NCI-H187 (cell line): ENCODE results near the gene OGDHL.
"Not testable (repeated sequence)": the region's sequence is repeated elsewhere in the genome, so short reads cannot be mapped to it uniquely, and the experiment has no call there.

Experiments used
- DNase-seq, 2 experiments: peaks; one replicate each; lab custom pipeline; 2025; lab: John Stamatoyannopoulos, UW

OGDHL gene

DNA sequence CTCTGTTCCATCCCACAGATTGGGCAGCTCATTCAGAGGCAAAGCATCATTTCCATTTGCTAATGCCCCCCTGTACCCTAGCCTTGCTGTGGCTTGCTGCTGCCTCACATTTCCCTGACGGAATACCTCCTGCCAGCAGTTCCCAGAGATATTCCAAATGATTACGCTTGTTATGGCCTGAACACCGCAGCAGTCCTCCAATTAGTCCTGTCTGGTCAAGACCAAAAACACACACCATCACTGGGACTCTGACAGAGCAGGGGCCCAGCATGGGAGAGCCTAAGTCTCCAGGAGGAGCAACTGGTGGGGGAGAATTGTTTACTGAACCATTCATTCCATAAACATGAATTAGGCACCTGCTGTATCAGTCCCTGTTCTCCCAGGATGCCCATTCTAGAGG is 6.1 kb downstream of the OGDHL start:
- DNase-seq = no peak

DNA sequence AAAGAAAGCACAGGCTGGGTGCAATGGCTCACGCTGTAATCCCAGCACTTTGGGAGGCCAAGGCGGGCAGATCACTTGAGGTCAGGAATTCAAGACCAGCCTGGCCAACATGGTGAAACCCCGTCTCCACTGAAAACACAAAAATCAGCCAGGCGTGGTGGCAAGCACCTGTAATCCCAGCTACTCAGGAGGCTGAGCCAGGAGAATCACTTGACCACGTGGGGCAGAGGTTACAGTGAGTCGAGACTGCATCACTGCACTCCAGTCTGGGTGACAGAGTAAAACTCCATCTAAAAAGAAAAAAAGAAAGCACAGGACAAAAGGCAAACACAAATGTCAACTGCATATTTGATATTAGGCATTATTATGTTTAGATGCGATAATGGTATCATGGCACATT is 7.2 kb downstream of the OGDHL start:
- not testable (repeated sequence) for DNase-seq

DNA sequence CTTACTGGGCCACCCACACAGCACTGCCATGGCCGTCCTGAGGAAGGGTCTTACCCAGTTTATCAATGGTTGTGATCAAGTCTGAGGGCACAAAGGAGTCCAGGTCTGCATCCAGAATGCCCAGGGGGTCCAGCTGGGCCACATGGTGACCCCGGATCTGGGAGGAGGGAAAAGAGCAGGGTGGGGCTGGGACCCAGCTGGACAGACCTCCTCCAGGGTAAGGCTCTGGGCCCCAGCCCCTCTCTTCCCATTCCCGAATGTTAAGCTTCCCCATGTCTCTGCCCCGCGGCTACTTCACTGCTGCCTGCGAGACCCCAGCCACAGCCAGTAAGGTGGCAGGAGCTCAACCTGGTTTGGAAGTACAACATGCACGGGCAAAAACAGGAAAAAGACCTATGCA is 9.5 kb downstream of the OGDHL start:
- no peak for DNase-seq

DNA sequence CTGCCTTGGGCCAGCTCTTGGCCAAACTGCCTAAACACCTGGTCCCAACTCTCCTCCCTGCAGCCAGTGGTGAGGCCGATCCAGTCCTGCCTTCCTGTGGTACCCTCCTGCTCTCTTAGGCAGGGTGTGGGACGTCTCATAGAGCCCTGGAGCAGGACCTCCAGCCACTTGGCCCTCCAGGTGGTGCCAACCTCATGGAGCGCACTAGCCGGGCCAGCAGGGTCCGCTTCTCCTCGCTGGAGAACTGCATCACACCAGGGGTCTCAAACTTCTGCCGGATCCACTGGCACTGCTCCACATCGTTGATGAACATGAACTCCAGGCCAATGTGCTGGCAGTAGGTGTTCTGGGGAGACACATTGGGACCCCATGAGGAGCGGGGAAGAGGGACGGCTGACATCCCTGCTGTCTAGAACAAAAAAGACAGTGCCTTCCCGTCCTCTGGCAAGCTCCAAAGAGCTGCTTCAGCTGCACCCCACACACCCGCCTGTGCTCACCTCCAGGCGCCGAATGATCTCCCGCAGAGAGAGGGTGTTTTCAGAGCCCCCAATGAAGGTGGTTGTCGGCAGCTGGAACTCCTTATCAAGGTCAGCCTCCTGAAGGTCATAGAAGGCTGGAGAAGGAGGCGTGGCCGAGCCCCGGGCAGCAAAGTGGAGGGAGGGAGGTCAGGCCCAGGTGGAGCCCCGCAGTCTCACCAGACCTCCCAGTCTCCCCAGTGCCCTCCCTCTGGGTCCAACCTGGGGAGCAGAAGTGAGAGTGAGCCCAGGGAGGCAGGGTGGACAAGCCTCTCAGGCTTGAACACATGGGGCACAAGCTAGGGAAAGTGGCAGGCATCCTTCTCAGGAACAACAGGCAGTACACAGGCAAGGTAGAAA is 10.2 kb downstream of the OGDHL start:
- no peak for DNase-seq

DNA sequence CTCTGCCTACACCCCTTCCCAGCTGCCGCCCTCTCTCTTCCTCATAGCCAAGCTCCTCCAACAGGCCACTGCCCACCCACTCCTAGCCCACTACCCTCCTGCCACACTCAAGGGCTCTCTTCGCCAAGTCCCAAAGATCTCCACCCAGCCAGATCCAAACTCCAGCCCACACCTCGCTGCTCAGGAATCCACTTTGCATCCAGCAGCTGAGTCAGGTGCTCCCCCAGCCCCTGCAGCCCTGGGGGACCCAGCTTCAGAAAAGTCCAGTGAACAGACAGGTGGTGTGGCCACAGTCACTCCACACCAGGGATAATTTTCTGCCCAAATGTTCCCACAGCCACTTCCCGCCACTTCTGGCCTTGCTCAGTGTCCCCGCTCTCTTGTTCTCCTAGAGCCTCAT is 10.9 kb downstream of the OGDHL start:
- no peak for DNase-seq

DNA sequence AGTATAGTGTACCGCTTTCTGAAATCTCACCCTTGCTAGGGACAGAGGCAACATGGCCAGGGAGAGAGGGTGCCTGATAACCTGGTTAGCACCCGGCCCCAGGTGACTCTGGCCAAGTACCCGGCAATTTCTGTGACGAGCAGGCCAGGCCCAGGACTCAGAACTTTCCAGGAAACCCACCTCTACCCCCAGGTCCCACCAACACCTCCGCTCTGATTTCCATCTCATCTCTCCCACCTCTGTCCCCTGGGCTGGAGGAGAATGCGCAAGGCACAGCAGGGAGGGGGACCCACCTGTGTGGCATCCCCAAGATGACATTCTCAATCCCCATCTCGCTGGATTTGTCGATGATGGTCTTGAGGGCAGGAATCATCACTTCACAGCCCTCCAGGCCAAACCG is 11.6 kb downstream of the OGDHL start:
- DNase-seq = no peak

GRCh38 chr10:49749556-49750491 is 12.3 kb downstream of the OGDHL start:
- DNase-seq = no peak

- DNase-seq = no peak
Measured at GRCh38 chr10:49749144-49749543, 13.0 kb downstream of the OGDHL start.

DNA sequence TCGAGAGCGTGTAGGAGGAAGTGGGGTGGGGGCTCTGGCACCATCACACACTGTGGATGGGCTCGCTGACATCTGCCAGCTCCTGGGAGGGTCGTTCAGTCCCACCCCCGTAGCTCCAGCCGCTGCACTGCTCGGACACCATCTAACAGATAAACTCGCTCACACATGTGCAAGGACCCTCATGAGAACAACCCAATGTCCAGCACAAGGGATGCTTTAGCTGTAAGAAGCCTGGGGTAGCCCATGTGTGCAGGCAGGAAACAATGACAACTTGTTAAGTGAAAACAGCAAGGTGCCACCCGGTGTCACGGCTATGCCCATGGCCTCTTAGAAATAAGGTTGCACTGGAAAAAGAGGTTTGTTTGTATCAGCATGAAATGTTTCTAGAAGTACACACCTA is 14.1 kb downstream of the OGDHL start:
- no peak for DNase-seq

- no peak for DNase-seq
Measured at GRCh38 chr10:49747303-49747646, 14.8 kb downstream of the OGDHL start.

DNA sequence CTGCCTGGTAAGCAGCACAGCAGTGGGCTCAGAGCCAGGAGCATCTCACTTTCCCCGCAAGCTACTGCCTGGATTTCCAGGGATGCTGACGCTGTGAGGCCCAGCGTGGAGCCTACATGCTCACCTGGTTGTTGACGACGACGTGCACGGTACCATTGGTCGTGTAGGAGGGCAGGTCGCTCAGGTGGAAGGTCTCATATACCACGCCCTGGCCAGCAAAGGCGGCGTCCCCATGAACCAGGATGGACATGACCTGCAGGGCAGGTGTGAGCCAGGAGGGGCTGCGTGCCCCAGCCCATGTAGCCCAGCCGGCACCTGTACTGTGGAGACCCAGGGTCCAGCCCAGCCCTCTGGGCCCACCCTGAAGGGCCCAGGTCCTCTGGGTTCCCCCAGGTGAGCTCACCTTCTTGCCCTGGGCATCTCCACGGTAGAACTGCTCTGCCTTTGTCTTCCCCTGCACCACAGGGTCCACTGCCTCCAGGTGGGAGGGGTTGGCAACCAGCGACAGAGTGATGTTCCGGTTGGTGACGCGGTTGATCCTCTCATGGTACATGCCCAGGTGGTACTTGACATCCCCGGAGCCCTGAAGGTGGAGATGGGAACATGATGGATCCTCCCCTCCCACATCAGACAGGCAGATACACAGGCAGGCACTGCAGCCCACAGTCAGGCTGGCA is 15.4 kb downstream of the OGDHL start:
- DNase-seq = no peak

- DNase-seq = no peak
Measured at GRCh38 chr10:49745756-49746155, 16.4 kb downstream of the OGDHL start.

GRCh38 chr10:49744924-49745605 is 17.1 kb downstream of the OGDHL start:
- DNase-seq = no peak

GRCh38 chr10:49744091-49744685 is 17.9 kb downstream of the OGDHL start:
- no peak for DNase-seq

- no peak for DNase-seq
Measured at GRCh38 chr10:49743464-49744075, 18.6 kb downstream of the OGDHL start.

DNA sequence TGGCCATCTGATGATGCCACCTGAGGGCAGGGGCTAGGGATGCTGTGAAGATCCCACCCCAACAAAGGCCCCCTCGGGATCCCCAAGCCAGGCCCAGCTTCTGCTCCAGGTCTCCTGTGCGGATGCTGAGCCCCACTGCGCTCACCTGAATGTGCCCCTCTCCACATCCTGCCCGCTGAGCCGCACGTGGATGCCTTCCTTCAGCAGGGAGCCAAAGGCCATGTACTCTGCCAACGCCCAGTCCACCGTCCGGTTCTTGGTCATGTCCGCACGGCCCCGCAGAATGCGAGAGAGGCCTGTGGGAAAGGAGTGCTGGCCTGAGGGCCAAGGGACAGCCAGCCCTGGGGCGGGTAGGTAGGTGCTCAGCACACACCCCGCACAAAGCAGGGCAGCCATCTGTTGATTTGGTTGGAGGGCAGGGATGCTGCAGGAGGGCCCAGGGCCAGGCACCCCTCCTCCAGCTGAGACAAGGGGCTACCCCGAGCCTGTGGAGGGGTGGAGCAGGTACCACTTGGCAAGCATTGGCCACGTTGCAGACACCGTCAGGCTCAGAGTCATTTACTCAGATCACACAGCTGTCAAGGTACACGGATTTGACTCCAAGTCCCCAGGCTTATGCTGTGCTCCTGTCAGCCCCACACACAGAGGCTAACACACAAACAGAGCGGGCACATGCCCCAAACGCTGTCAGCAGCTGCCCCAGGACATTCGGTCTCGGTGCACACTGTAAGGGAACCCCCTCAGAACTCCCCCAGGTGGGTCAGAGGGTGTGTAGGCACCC is 19.2 kb downstream of the OGDHL start:
- DNase-seq = no peak

DNA sequence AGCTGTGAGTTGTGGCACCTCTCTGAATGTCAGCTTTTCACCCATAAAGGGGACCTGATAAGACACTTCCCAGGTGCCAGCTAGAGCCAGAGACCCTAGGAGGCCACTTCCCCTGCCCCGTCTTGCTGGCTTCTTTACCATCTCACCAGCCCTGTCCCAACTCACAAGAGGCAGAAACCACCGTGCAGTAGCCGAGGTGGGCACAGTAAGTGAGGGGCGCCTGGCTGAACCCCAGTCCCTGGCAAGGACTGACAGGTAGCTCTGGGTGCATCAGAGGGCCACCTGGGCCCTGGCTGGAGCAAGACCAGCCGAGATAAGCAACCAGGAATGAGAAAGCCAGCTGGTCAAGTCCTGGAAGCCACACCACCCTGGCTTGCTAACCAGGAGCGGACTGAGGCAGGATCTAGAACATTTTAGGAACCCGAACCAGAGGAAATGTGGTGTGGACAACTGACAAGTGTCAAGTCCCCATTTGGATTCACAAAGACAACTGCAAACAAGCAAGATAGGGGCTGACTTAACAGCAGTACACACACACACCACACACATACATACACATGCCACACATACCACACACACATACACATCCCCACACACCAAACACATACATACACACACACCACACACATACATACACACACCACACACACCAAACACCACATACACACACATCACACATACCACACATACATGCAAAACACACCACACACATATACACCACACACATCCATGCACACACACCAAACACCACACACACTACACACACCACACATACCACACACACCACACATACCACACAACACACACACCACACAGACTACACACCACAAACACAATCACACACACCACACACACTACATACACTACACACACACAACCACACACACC is 20.8 kb downstream of the OGDHL start:
- no peak for DNase-seq

DNA sequence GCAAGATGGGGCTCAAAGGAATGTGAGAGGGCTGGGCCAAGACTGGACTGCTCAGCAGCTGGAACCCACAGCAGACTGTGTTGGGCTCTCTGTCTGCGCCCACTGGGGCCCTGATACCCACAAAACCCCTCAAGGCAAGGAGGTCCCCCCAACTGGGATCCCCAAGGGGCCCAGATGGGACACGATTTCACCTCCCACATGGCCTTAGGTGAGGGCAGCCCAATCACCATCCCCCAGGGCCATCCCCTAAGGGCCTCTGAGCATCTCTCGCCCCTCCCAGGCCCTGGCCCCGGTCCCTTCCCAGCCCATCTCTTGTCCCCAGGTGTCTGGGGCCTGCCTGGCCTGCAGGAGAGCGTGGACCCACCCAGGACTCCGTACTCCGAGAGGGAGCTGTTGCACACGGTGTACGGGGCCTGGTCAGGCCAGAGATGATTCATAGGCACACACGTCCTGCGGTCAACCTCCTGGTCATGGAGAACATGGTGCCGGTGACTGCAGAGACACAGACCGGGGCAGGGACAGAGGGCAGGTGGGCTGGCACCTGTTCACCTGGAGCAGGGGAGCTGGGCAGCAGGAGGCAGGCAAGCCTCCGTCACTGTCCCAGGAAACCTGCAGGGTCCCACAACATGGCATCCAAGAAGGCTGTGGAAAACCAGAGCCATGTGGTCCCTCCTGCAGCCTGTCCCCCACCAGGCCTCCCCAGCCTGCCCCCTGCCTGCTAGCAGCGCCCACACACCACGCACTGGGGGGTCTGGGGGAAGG is 21.6 kb downstream of the OGDHL start:
- no peak for DNase-seq

DNA sequence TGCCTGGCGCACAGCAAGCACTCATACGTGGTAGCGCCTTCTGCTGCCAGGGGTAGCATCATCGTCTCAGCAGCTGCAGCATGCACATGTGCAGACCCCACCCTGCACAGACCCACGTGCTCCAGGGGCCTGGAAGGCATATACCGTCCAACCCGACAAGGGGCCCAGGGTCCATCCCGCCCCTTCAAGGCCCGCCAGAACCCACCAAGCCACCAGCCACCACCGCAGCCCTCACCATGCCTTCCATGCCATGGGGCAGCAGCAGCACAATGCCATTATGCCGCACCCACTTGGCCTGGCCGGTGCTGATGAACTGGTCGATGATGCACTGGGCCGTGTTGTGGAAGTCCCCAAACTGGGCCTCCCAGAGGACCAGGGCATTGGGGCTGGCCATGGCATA is 22.7 kb downstream of the OGDHL start:
- DNase-seq = no peak
